NB4 (cell line): ENCODE measurements around the gene CHST11.

Experiments
- DNase-seq: peaks from one replicate; pipeline ENCODE4 v3.0.0; 2010; ENCODE audit warnings: low read depth
- H3K4me3 ChIP-seq: one replicate; pipeline ENCODE4 v1.5.1; 2011; ENCODE audit warnings: mild to moderate bottlenecking, low read depth, low read length, moderate library complexity
- MYC ChIP-seq: IDR thresholded peaks from 2 replicates; pipeline ENCODE4 v1.6.1; 2011; ENCODE audit warnings: low read depth, low read length
- POLR2A ChIP-seq: IDR thresholded peaks from 2 replicates; pipeline ENCODE4 v1.6.1; 2011; ENCODE audit warnings: mild to moderate bottlenecking; ENCODE audit not compliant: insufficient read length; ENCODE audit errors: extremely low read depth
- TF ChIP-seq, protein P1 (sequence below): IDR thresholded peaks from 2 replicates; pipeline ENCODE4 v1.6.1; 2011; ENCODE audit warnings: low read depth, low read length
- TF ChIP-seq, protein P2 (sequence below): IDR thresholded peaks from one replicate; pipeline ENCODE4 v1.5.1; 2012; ENCODE audit warnings: low read depth, low read length

Gene CHST11

DNA sequence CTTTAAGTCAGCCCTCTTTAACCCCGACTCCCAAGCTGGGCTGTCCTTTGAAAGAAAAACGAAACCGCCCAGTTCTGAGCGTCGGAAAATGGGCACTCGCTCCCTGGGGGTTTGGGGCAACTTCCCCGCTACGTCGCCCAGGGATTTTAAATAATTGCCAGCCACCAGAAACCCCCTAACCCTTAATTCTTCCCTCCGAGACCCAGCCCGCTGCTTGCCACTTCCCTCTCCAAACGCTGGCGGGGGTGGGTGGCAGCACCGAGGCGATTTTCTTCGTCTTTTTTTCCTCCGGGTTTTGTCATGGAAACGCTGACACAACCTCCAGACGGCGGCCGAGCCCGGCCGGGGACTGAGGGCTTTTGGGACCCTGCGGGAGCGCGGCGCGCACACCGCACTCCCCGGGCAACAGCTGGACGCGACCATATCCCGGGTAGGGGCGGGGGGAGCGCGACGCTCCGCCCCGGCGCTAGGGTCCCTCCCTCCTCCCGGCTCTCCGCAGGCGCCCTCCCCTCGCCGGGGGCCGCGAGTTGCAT lies at the start of gene CHST11:
TSS of gene CHST11 (plus strand) at position 532 of the 533 bp plus-strand sequence.
- peak within 1 kb of the TSS; percentile 88 for H3K4me3 ChIP-seq
- peak; percentile 99 for DNase-seq
- TF ChIP-seq, protein P1, sequence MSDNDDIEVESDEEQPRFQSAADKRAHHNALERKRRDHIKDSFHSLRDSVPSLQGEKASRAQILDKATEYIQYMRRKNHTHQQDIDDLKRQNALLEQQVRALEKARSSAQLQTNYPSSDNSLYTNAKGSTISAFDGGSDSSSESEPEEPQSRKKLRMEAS, result peak; percentile 80
- TF ChIP-seq, protein P2, sequence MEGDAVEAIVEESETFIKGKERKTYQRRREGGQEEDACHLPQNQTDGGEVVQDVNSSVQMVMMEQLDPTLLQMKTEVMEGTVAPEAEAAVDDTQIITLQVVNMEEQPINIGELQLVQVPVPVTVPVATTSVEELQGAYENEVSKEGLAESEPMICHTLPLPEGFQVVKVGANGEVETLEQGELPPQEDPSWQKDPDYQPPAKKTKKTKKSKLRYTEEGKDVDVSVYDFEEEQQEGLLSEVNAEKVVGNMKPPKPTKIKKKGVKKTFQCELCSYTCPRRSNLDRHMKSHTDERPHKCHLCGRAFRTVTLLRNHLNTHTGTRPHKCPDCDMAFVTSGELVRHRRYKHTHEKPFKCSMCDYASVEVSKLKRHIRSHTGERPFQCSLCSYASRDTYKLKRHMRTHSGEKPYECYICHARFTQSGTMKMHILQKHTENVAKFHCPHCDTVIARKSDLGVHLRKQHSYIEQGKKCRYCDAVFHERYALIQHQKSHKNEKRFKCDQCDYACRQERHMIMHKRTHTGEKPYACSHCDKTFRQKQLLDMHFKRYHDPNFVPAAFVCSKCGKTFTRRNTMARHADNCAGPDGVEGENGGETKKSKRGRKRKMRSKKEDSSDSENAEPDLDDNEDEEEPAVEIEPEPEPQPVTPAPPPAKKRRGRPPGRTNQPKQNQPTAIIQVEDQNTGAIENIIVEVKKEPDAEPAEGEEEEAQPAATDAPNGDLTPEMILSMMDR, result no peak
- no peak for TF ChIP-seq POLR2A
- peak; percentile 89 for TF ChIP-seq MYC

DNA sequence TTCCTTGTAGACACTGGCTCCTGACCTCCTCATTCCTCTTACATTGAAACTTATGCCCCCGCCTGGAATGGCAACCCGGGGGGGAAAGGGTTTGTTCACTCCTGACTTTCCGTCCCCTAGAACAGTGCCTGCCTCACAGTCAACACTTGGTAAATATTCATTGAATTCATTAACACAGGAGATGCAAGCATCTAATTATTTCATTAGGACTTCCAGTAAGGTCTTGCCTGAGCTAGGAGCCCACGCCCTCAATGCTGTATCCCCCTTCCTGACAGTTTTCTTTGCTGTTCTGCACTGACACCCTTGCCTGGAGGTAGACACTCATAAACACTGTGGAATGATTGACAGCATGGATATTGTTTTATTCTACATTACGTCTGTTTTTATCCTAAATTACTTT lies 49.3 kb upstream of the CHST11 start:
- no peak for DNase-seq
- TF ChIP-seq, protein P2, result no peak
- no peak for TF ChIP-seq POLR2A
- TF ChIP-seq MYC, result no peak
- TF ChIP-seq, protein P1, result no peak
- H3K4me3 ChIP-seq, result no peak overlapping the region

DNA sequence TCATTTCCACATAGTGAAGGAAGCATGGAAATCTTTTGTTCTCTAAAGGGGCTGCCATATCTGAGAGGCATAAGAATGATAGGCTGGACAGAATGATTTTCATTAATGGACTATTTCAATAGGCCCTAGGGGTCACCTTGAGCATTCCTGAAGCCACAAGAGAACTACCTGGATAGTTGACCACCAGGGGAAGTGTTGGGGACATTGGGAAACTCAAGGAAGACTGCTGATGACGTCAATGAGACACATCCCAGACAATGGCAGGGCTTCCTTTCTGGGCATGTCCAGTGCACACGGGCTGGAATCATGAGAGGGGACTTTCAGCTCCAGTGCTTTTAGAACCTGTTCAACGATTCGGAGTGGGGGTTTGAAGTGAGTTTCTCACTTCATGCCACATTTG lies 48.8 kb upstream of the CHST11 start:
- TF ChIP-seq POLR2A, result no peak
- DNase-seq, result no peak

DNA sequence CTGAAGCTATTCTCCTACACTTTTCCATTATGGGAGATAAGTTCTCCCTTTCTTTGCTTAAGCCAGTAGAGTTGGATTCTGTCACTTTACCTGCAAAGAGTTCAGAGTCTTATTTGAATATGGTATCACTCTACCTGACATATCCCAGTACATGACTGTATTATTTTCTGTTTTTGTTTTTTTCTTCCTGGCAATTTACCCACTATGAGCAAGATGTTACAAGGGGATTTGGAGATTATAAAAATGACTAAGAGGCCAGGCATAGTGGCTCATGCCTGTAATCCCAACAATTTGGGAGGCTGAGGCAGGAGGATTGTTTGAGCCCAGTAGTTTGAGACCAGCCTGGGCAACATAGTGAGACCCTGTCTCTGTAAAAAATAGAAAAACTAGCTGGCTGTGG lies 46.4 kb upstream of the CHST11 start:
- H3K4me3 ChIP-seq, result no peak overlapping the region
- no peak for TF ChIP-seq MYC
- TF ChIP-seq, protein P1, result no peak
- TF ChIP-seq, protein P2, result no peak
- no peak for TF ChIP-seq POLR2A

More for the DNA sequence above, 48.8 kb upstream of the CHST11 start:
- no peak overlapping the region for H3K4me3 ChIP-seq

DNA sequence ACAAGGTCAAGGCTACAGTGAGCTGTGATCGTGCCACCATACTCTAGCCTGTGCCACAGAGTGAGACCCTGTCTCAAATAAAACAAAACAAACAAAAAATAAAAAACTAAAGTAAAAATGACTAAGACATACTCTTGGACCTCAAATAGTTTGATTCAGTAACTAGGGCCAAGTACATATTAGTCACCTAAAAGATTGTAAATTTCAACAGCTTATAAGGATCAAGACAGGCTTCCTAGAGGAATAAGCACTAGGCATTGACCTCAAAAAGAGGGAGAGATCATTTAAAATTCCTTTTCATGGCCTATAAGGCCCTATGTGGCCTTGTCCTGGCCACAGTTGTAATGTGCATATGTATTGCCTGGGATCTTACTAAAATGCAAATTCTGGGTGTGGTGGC lies 46.0 kb upstream of the CHST11 start:
- no peak for DNase-seq
- TF ChIP-seq, protein P1, result no peak
- TF ChIP-seq POLR2A (no peak), MYC (no peak)
- TF ChIP-seq, protein P2, result no peak
- H3K4me3 ChIP-seq, result no peak overlapping the region

More for the DNA sequence above, 46.4 kb upstream of the CHST11 start:
- no peak for DNase-seq

DNA sequence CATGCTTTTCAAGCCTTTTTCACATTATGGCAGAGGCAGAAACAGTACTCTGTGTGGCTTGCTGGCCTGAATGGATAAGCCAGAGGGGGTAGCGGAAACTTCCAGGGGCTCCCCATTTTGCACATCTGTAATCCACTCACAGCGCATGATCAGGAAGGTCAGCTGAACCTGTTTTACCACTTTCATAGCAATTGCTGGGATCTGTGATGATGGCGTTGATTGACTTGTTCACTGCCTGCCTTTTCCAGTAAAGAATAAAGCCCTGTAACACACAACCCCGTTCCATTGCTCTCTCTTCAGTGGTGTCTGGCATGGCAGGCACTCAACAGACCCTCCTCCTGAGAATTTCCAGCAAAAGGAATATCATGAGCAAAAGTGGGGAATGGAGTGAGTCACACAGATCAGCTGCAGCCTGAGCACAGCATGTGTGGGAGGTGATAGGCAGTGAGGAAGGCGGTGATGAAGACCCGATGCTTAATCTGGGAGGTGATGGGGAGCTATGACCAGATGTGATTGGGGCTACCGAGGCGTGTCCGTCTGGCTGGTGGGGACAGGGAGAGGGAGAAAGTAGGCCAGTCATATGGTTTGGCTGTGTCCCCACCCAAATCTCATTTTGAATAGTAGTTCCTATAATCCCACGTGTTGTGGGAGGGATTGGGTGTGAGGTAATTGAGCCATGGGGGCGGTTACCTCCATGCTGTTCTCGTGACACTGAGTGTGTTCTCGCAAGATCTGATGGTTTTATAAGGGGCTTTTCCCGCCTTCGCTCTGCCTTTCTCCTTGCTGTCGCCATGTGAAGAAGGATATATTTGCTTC lies 44.7 kb upstream of the CHST11 start:
- no peak overlapping the region for H3K4me3 ChIP-seq
- TF ChIP-seq, protein P1, result no peak
- TF ChIP-seq POLR2A (no peak), MYC (no peak)
- TF ChIP-seq, protein P2, result no peak
- no peak for DNase-seq
